Heart left ventricle (tissue), 16 donors: Measurements from ENCODE around the gene APP. TPM values are rescaled to one million over a fixed set of nuclear protein-coding genes. Genes with fewer than 3 reads are reported as not detected.

Source experiments
- ATAC-seq, 4 donors: fragments of 200-7000 bp; cut with Tn5 transposase; one replicate each; pipeline ENCODE4 v1.9.1; 2020 to 2022; ENCODE audit warnings: moderate library complexity in 4 of 4, mild to moderate bottlenecking in 3 of 4, moderate number of reproducible peaks in 1 of 4
- DNase-seq, 5 donors: peaks; one replicate each; pipeline ENCODE4 v3.0.0-alpha.2; 2020
- H3K27ac ChIP-seq, 12 donors: fragments of 200-600 bp; sonication (generic) in 4 of 12; one replicate each; pipeline versions ENCODE4 v1.5.0 to v1.8.0; 2016 to 2022; ENCODE audit warnings: mild to moderate bottlenecking in 2 of 12
- H3K27me3 ChIP-seq, 9 donors: fragments of 200-600 bp; sonication (generic) in 2 of 9; one replicate each; pipeline versions ENCODE4 v1.5.1 to v1.8.0; 2016 to 2022; ENCODE audit warnings: mild to moderate bottlenecking in 3 of 9
- H3K36me3 ChIP-seq, 9 donors: fragments of 200-600 bp; sonication (generic) in 2 of 9; one replicate each; pipeline versions ENCODE4 v1.5.0 to v1.8.0; 2018 to 2022; ENCODE audit warnings: mild to moderate bottlenecking in 2 of 9
- H3K4me1 ChIP-seq, 12 donors: fragments of 200-600 bp; sonication (generic) in 4 of 12; one replicate each; pipeline versions ENCODE4 v1.5.0 to v1.8.0; 2016 to 2022; ENCODE audit warnings: mild to moderate bottlenecking in 3 of 12
- H3K4me3 ChIP-seq, 12 donors: fragments of 200-600 bp; sonication (generic) in 4 of 12; one replicate each; pipeline versions ENCODE4 v1.5.0 to v1.8.0; 2017 to 2022; ENCODE audit warnings: mild to moderate bottlenecking in 9 of 12, moderate library complexity in 4 of 12
- H3K9me3 ChIP-seq, 12 donors: fragments of 200-600 bp; sonication (generic) in 4 of 12; one replicate each; pipeline versions ENCODE4 v1.5.0 to v1.8.0; 2016 to 2022; ENCODE audit warnings: mild to moderate bottlenecking in 1 of 12
- POLR2A ChIP-seq, 2 donors: fragments of 450-650 bp; IDR thresholded peaks; one replicate each; pipeline ENCODE4 v1.6.1; 2017; ENCODE audit warnings: antibody characterized with exemption in 2 of 2, mild to moderate bottlenecking in 2 of 2, moderate library complexity in 2 of 2
- WGBS, 4 donors: extraction: QIAGEN DNeasy Blood & Tissue Kit in 2 of 4; methylation state at CpG; one replicate each; pipeline versions ENCODE4 v1.1.5 to v1.1.7; 2013 to 2018; 5-methylcytosine and 5-hydroxymethylcytosine counted together
- intact Hi-C, 10 donors: fragments of 100-400 bp; cut with DNase I; formaldehyde crosslinking; loops; one replicate each; pipeline versions ENCODE4 v1.11.1 to v1.14.2; 2022
- polyA plus RNA-seq, 2 donors: library from polyadenylated mRNA; stranded (reverse); fragments of 200-250 nt; gene quantifications; one replicate each; pipeline ENCODE4 v1.2.3, GENCODE V29; 2013
- total RNA-seq, 9 donors: library from RNA; depleted of rRNA in 2 of 9; stranded (reverse); fragments of >200 nt in 2 of 9; fragmentation: NEBNext Ultra II Directional in 3 of 9; extraction: Animal tissue kit (Norgen Biotek cat#: 25700) in 3 of 9; gene quantifications; one replicate each; pipeline versions ENCODE4 v1.1.0 to v1.2.4, GENCODE V29; 2016 to 2023
- TF ChIP-seq, protein P1 (sequence below), 12 donors: fragments of 200-600 bp; sonication (generic) in 4 of 12; IDR thresholded peaks; one replicate each; pipeline versions ENCODE4 v1.5.0 to v1.8.0; 2018 to 2022; ENCODE audit warnings: antibody characterized with exemption in 12 of 12, mild to moderate bottlenecking in 5 of 12
- donor health status: ischemic (EF 13 %, LVEDD 7.1; RV severe dilation, severe dysfunction).
- donor health status: healthy with polysubstance abuse.
- donor health status: DM: no; HTN: yes; CAD: no.
- donor health status: DM: no; HTN: no; CAD: no.
- donor health status: ischemic (EF 25% LVEDD 6.9; RV normal size, moderate dysfunction).
- donor health status: ischemic (EF 25% LVEDD 5.7; RV mildly dilated, moderate dysfunction).
- donor health status: healthy.
- donor health status: DM: yes; HTN: yes; CAD: no.
- donor health status: ischemic (EF 35%, LVEDD 5.7; RV mildly dilated, moderate dysfunction).
- donor health status: nonischemic (EF 11% LVEDD 7.7; RV severe dilation, severe dysfunction).
- donor health status: DM: yes; HTN: yes; CAD: no.
- donor health status: PGD.
- donor health status: ischemic (EF 29% LVEDD 5.4; RV normal size, mild dysfunction).
- donor health status: nonischemic (EF 23%, LVEDD 6.1; RV moderate dilation, normal function).

APP gene
- total and polyA plus RNA-seq, 11 donors: 103 to 467 (median 373) TPM

GRCh38 chr21:26168371-26168770 is 2.2 kb downstream of the APP start:
- intact Hi-C loops: loop anchor here in 8 of 10 donors (5.0 to 10.0 kb wide), 10 partner anchors 36 to 271 kb away; no protein-coding TSS in a partner anchor

DNA sequence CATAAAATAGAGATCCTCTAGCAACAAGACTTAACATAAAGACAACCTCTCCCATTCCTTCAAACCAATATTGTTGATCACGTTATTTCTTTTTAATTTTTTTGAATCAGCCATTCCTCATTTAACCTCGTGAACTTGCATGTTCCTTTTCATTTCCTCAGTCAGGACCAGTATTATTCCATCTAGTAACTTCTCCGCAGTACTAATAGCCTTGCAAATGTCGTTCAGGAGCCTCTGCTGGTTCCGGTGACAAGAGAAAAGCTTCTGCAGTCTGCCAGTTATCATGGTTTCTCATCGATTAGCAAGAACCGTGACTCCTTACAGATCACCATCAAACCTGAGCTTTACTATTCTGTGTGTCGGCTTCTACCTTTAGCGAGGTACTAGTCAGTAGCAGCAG is 3.0 kb downstream of the APP start:
- Histone ChIP-seq H3K9me3 (no peaks in the 10 kb centered on the region), H3K4me1 (peaks cover 0 to 49% (median 37%) of the 10 kb centered on the region in 12 donors), H3K27me3 (no peaks in the 10 kb centered on the region), H3K27ac (peak overlapping the region in 9 of 12 donors; percentile 0 to 96 (median 90)), H3K36me3 (no peaks in the 10 kb centered on the region), H3K4me3 (peak overlapping the region in 9 of 12 donors; percentile 64 to 97 (median 83))
- intact Hi-C loops: loop anchor here in 8 of 10 donors (5.0 to 10.0 kb wide), 10 partner anchors 35 to 270 kb away; no protein-coding TSS in a partner anchor
- DNase-seq (no peak), ATAC-seq (no peak)
- 49 to 63% (median 56%) methylated on average over 9 of the region's 9 CpGs for WGBS, 4 donors
- no peak for TF ChIP-seq POLR2A (IDR thresholded peaks at IDR 0.05)

More at GRCh38 chr21:26168371-26168770, 2.2 kb downstream of the APP start:
- no peaks in the 10 kb centered on the region for H3K27me3 ChIP-seq
- H3K36me3 ChIP-seq: no peaks in the 10 kb centered on the region
- DNase-seq (no peak), ATAC-seq (no peak)
- H3K4me1 ChIP-seq: peaks cover 0 to 49% (median 37%) of the 10 kb centered on the region in 12 donors
- peak overlapping the region in 10 of 12 donors; percentile 86 to 96 (median 92) for H3K27ac ChIP-seq
- no peak for TF ChIP-seq POLR2A (IDR thresholded peaks at IDR 0.05)
- TF ChIP-seq, protein P1, sequence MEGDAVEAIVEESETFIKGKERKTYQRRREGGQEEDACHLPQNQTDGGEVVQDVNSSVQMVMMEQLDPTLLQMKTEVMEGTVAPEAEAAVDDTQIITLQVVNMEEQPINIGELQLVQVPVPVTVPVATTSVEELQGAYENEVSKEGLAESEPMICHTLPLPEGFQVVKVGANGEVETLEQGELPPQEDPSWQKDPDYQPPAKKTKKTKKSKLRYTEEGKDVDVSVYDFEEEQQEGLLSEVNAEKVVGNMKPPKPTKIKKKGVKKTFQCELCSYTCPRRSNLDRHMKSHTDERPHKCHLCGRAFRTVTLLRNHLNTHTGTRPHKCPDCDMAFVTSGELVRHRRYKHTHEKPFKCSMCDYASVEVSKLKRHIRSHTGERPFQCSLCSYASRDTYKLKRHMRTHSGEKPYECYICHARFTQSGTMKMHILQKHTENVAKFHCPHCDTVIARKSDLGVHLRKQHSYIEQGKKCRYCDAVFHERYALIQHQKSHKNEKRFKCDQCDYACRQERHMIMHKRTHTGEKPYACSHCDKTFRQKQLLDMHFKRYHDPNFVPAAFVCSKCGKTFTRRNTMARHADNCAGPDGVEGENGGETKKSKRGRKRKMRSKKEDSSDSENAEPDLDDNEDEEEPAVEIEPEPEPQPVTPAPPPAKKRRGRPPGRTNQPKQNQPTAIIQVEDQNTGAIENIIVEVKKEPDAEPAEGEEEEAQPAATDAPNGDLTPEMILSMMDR (IDR thresholded peaks at IDR 0.05): no peak
- peak overlapping the region in 10 of 12 donors; percentile 64 to 97 (median 82) for H3K4me3 ChIP-seq
- no peaks in the 10 kb centered on the region for H3K9me3 ChIP-seq
- 53 to 69% (median 61%) methylated on average over 4 of the region's 4 CpGs for WGBS, 4 donors

- no peak for DNase-seq
- Histone ChIP-seq H3K4me1 (peaks cover 0 to 52% (median 38%) of the 10 kb centered on the region in 12 donors), H3K27ac (peak overlapping the region in 1 of 12 donors; percentile 25), H3K27me3 (no peaks in the 10 kb centered on the region), H3K36me3 (no peaks in the 10 kb centered on the region), H3K9me3 (no peaks in the 10 kb centered on the region), H3K4me3 (no peak overlapping the region)
- no peak for ATAC-seq
- WGBS, 4 donors: 81 to 85% (median 83%) methylated on average over 5 of the region's 5 CpGs
- no peak for TF ChIP-seq POLR2A (IDR thresholded peaks at IDR 0.05)
- TF ChIP-seq, protein P1 (IDR thresholded peaks at IDR 0.05): no peak
- intact Hi-C loops: loop anchor here in 8 of 10 donors (5.0 to 10.0 kb wide), 10 partner anchors 33 to 268 kb away; no protein-coding TSS in a partner anchor
Measured at GRCh38 chr21:26165331-26165730, 5.2 kb downstream of the APP start.

DNA sequence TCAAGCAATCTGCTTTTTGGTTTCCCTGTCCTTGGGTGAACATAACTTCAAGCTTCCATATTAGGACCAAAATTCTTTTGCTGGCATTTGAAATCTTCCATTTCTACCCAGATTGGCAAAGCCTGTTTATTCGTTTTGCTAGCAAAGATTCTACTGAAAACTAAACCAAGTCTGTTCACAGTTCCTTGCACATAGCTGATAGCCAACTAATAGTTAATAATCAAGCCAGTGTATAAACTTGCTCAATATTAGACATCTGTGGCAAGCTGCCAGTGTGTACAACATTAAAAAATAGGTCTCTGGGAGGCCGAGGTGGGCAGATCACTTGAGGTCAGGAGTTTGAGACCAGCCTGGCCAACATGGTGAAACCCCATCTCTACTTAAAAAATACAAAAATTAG is 6.3 kb downstream of the APP start:
- Histone ChIP-seq H3K4me1 (peaks cover 0 to 62% (median 40%) of the 10 kb centered on the region in 12 donors), H3K4me3 (no peak overlapping the region), H3K27ac (no peak overlapping the region), H3K36me3 (no peaks in the 10 kb centered on the region), H3K27me3 (no peaks in the 10 kb centered on the region), H3K9me3 (no peaks in the 10 kb centered on the region)
- WGBS, 4 donors: 53 to 68% (median 58%) methylated on average over 2 of the region's 2 CpGs
- ATAC-seq: no peak
- intact Hi-C loops: loop anchor here in 5 of 10 donors (10.0 kb wide), 4 partner anchors 50 to 170 kb away; no protein-coding TSS in a partner anchor
- TF ChIP-seq, protein P1 (IDR thresholded peaks at IDR 0.05): no peak
- no peak for TF ChIP-seq POLR2A (IDR thresholded peaks at IDR 0.05)
- no peak for DNase-seq
